NCI-H128 (cell line): ENCODE data around the gene TMEM132A.
A peak's percentile ranks its signal among the peaks of the same experiment; 100 is the strongest.

Experiments used
- DNase-seq: peaks from one replicate; lab custom pipeline; 2025; ENCODE audit not compliant: unreplicated experiment; lab: John Stamatoyannopoulos, UW

TMEM132A gene, protein sequence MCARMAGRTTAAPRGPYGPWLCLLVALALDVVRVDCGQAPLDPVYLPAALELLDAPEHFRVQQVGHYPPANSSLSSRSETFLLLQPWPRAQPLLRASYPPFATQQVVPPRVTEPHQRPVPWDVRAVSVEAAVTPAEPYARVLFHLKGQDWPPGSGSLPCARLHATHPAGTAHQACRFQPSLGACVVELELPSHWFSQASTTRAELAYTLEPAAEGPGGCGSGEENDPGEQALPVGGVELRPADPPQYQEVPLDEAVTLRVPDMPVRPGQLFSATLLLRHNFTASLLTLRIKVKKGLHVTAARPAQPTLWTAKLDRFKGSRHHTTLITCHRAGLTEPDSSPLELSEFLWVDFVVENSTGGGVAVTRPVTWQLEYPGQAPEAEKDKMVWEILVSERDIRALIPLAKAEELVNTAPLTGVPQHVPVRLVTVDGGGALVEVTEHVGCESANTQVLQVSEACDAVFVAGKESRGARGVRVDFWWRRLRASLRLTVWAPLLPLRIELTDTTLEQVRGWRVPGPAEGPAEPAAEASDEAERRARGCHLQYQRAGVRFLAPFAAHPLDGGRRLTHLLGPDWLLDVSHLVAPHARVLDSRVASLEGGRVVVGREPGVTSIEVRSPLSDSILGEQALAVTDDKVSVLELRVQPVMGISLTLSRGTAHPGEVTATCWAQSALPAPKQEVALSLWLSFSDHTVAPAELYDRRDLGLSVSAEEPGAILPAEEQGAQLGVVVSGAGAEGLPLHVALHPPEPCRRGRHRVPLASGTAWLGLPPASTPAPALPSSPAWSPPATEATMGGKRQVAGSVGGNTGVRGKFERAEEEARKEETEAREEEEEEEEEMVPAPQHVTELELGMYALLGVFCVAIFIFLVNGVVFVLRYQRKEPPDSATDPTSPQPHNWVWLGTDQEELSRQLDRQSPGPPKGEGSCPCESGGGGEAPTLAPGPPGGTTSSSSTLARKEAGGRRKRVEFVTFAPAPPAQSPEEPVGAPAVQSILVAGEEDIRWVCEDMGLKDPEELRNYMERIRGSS

GRCh38 chr11:60924110-60924905 is at the start of gene TMEM132A:
TSS of gene TMEM132A (plus strand) at chr11:60924460. CDS start at chr11:60924634, 174 bp downstream.
- peak; percentile 48 for DNase-seq

GRCh38 chr11:60875366-60876167 is 48.7 kb upstream of the TMEM132A start:
- DNase-seq = no peak

- DNase-seq = no peak
Measured at GRCh38 chr11:60876168-60876485, 48.1 kb upstream of the TMEM132A start.

DNA sequence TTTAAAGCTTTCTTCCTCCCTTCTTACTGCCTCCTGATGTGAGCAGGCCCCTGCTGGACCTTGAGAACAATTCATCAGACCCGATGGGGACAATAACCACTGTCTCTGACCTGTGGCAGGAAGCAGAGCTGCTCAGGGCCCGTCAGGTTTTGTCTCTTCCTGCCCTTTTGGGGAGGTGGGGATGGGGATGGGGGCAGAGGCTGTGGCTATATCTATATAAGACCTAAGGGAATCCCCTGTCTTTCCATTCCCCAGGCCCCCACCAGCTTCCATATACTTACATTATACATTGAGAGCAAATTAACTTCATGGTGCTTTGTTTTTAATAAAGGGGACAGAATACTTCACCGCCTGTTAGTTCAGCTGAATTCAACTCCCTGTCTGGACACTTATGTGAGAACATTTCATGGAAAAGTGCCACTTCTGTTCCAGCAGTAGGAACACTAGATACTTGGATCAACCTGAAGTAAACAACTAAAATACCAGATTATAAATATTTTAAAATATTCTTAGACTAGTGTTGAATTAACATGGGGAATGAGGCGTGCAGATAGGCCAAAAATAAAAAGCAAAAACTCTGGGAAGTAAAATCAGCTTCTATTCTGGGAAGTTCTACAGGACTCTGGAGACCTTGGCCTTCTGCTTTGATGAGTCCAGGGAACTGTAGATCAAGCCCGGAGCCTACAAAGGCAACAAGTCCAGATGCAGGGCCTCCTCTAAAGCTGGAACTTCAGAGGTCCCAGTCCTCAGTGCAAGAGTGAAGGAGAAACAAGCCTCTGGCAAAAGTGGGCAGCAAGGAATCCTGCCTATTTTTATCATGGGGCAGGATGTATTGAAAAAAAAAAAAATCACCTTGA is 45.8 kb upstream of the TMEM132A start:
- no peak for DNase-seq

DNA sequence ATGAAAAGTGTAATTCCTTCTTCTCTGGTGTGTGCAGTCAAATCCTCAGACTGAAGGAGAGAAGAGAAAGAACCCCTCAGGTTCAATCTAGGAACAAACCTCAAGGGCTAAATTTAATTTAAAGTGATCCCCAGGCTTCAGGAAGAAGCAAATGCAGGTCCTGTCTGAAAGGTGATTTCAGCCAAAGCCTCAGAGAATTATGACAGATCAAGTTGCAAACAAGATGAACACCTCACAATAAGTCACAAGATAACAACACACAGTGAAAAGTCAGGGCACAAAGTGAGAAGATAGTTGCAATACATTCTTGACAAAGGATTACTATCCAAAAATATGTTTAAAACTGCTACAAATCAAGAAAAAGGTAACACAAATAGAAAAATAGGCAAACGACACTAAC is 45.2 kb upstream of the TMEM132A start:
- no peak for DNase-seq

GRCh38 chr11:60879971-60880588 is 44.2 kb upstream of the TMEM132A start:
- DNase-seq = no peak

DNA sequence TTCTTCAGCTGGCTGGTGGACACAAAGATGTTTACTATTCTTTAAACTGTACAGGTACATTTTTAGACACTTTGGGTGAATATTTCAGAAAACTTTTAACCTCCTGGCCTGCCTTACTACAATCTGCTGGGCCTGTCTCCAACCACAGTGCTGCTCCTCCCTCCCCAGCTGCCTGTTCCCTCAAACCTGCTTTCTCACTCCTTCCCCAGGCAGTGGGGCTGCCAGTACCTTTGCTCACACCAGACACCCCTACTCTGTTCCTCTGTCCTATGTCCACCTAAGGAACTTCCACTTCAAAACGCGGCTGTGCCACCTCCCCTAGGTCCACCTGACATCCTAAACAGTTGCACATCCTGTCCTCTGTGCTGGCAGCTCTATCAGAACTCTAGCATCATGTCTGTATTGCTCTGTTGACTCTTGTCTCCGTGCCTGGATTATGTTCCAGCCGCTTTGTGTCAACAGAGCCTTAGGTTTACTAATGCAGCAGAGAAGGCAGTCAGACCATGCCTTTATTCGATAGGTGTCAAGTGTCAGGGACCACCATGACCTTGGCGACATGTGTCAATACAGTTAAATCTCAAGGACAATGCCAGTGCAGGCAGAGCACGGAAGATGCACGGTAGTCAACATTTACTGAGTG is 43.5 kb upstream of the TMEM132A start:
- no peak for DNase-seq

DNA sequence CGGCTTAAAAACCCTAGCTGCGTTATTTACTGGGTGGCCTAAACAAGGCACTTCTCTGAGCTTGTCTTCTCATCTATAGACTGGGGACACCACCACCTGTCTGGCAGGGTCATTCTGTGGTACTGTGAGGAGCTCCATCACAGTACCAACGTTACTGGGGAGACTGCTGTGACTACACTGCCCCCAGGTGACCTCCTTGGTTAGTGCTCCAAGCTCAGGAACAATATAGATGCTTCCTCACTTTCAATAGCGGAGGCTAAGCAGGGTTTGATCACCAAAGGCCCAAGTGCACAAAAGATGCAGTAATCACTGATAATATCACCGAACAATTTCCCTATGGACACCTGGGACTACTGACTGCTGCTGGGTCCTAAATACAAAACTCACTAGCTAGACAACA is 36.7 kb upstream of the TMEM132A start:
- DNase-seq = peak; percentile 15

DNA sequence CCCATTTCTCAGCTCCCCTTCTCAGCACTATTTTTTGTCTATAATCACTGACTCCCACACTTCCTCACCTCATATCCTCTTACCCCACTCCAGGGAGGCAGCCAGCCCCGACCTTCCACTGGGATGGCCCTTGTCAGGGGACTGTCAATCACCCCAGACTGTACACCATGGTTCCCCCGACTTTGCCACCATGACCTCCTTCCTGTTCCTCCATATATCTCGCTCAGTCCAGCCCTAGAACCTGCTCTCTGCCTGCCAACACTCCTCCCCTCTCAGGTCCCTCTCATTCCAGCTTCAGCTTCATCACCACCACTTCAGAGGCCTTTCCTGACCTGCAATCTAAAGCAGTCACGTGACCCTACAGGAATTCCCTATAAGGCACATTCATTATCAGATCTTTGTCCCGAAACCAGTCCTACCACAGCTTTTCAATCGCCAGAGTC is 34.4 kb upstream of the TMEM132A start:
- DNase-seq = no peak

- no peak for DNase-seq
Measured at GRCh38 chr11:60890696-60891095, 33.6 kb upstream of the TMEM132A start.

DNA sequence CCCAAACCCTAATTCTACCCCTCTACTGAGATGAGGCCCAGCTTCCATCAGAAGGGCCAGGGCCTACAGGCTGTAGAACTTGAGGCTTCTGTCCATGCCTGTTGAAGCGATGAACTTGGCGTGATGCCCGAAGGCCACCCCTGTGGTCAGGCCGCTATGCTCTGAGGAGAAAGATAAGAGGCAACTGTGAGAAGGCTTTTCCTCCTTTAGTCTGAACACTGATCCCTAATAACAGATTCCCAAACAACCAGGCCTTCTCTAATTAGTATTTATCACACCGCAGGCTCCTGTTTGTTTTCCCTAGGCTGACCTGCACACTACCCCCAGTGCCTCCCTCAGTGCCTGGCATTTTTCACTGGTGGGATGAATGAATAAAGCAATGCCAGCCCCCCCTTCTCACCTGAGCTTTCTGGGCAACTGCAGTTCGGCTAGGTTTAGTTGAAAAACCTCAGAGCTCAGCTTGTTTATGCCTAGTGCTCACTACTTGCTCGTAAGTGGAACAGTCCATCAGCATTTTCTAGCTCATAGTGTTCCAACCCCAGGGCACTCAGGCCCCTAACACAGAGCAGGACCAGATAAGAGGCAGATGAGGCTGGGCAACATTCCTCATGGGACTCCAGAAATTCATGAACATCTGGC is 33.0 kb upstream of the TMEM132A start:
- no peak for DNase-seq

- no peak for DNase-seq
Measured at GRCh38 chr11:60895687-60896086, 28.6 kb upstream of the TMEM132A start.

GRCh38 chr11:60897496-60897895 is 26.8 kb upstream of the TMEM132A start:
- DNase-seq = no peak

GRCh38 chr11:60899046-60899936 is 25.0 kb upstream of the TMEM132A start:
- no peak for DNase-seq

DNA sequence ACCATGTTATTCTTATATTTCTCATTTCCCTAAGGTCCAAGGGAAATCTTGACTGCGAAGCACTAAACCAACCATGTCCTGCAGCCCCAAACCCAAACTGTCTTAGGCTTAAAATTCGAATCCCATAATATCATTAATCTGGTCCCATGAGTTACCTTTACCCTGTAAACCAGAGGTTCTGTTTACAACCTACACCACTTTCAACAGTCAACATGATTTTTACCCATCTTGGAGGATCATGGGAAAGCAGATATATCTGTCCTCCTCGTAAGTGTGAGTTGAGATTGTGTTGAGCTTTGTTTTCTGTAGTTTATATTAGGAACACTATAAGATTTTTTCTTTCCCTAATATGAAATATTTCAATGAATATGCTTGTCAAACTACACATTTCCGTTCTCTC is 24.3 kb upstream of the TMEM132A start:
- no peak for DNase-seq

DNA sequence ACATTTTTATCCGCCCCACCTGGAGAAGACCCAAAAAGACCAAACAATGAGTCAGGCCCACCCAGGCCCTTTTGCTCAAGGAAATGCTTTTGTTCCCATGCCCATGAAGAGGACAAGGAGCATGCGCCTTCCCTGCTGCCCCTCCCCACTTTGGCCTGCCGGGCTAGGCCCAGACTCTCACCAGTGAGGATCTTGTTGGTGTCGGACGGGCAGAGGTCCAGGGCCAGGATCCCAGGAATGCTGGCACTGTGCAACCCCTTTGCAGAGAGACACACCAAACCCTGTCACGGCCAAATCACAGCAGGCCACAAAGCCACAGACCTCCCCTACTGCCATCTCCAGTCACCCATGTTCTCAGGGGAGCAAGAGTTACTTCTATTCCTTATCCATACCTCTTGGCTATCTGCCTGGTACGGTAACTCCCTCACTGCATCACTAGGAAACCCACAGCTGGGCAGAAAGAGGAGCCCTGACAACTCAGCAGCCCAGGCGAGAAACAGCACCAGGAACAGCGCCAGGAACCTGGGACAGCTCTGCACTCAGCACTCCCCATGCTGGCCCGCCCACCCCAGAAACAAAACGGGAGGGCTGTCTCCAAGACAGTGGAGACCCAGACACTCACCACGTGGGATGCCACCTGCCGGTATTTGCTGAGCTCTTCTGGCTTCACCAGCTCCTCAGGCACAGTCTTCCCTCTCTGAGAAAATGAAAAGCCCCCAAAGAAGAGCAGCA is 23.4 kb upstream of the TMEM132A start:
- no peak for DNase-seq
